Right kidney (tissue), 1 donor: ENCODE measurements around the gene PDGFRB.
A peak's percentile ranks its signal among the peaks of the same experiment; 100 is the strongest.

Source experiments
- DNase-seq: peaks from one replicate; pipeline ENCODE4 v3.0.0-alpha.2; 2016

PDGFRB gene

GRCh38 chr5:150146235-150146634, 9.4 kb downstream of the PDGFRB start:
- no peak for DNase-seq

GRCh38 chr5:150144879-150145278, 10.8 kb downstream of the PDGFRB start:
- DNase-seq: no peak

GRCh38 chr5:150144246-150144801, 11.3 kb downstream of the PDGFRB start:
- DNase-seq: peak; percentile 64

GRCh38 chr5:150143350-150144245, 12.0 kb downstream of the PDGFRB start:
- peak; percentile 54 for DNase-seq

- no peak for DNase-seq
Measured at GRCh38 chr5:150142959-150143349, 12.7 kb downstream of the PDGFRB start.

- peak; percentile 26 for DNase-seq
Measured at GRCh38 chr5:150142185-150142958, 13.3 kb downstream of the PDGFRB start.

- DNase-seq: peak; percentile 46
Measured at GRCh38 chr5:150141544-150142184, 14.0 kb downstream of the PDGFRB start.

GRCh38 chr5:150140830-150141229, 14.8 kb downstream of the PDGFRB start:
- peak; percentile 50 for DNase-seq

- DNase-seq: no peak
Measured at GRCh38 chr5:150139334-150139733, 16.3 kb downstream of the PDGFRB start.

- DNase-seq: peak; percentile 85
Measured at GRCh38 chr5:150138551-150139265, 16.9 kb downstream of the PDGFRB start.

GRCh38 chr5:150137997-150138396, 17.6 kb downstream of the PDGFRB start:
- DNase-seq: no peak

GRCh38 chr5:150137168-150137957, 18.3 kb downstream of the PDGFRB start:
- DNase-seq: peak; percentile 52

GRCh38 chr5:150136305-150137167, 19.1 kb downstream of the PDGFRB start:
- DNase-seq: no peak

GRCh38 chr5:150135557-150136304, 19.9 kb downstream of the PDGFRB start:
- no peak for DNase-seq

- no peak for DNase-seq
Measured at GRCh38 chr5:150134198-150134588, 21.5 kb downstream of the PDGFRB start.

- no peak for DNase-seq
Measured at GRCh38 chr5:150133581-150134197, 22.0 kb downstream of the PDGFRB start.

- no peak for DNase-seq
Measured at GRCh38 chr5:150132740-150133139, 22.9 kb downstream of the PDGFRB start.

- no peak for DNase-seq
Measured at GRCh38 chr5:150131978-150132694, 23.5 kb downstream of the PDGFRB start.
